HEK293T (cell line): ENCODE data around the gene TMEM35B.
"Not testable (repeated sequence)": the region's sequence is repeated elsewhere in the genome, so short reads cannot be mapped to it uniquely, and the experiment has no call there.

Experiments used
- CTCF ChIA-PET: fragments of 350-600 bp; formaldehyde crosslinking; extraction: SDS; loops from one replicate; lab custom pipeline; 2021; ENCODE audit warnings: antibody characterized with exemption, inconsistent platforms; lab: Yijun Ruan, JAX
- POLR2A ChIA-PET: fragments of 350-600 bp; formaldehyde crosslinking; extraction: SDS; loops from one replicate; lab custom pipeline; 2020; ENCODE audit warnings: antibody characterized with exemption, inconsistent platforms; lab: Yijun Ruan, JAX
- DNase-seq: peaks from one replicate; pipeline ENCODE4 v3.0.0; 2012; ENCODE audit warnings: mixed read lengths; ENCODE audit errors: extremely low spot score
- ARNT ChIP-seq: fragments of 450-650 bp; IDR thresholded peaks from 2 replicates; pipeline ENCODE4 v1.6.1; 2017; ENCODE audit warnings: mild to moderate bottlenecking
- BHLHE40 ChIP-seq: fragments of 450-650 bp; IDR thresholded peaks from 2 replicates; pipeline ENCODE4 v1.6.1; 2016; ENCODE audit warnings: mild to moderate bottlenecking, moderate library complexity, borderline replicate concordance
- CTBP1 ChIP-seq: fragments of 450-650 bp; IDR thresholded peaks from 2 replicates; pipeline ENCODE4 v1.6.1; 2016; ENCODE audit warnings: borderline replicate concordance
- ELF4 ChIP-seq: fragments of 450-650 bp; IDR thresholded peaks from 2 replicates; pipeline ENCODE4 v1.6.1; 2017; ENCODE audit warnings: antibody characterized with exemption
- FOXA1 ChIP-seq: fragments of 450-650 bp; IDR thresholded peaks from 2 replicates; pipeline ENCODE4 v1.6.1; 2016; ENCODE audit warnings: mild to moderate bottlenecking
- FOXK2 ChIP-seq: fragments of 450-650 bp; IDR thresholded peaks from 2 replicates; pipeline ENCODE4 v1.6.1; 2016; ENCODE audit warnings: mild to moderate bottlenecking
- FOXM1 ChIP-seq: fragments of 450-650 bp; IDR thresholded peaks from 2 replicates; pipeline ENCODE4 v1.6.1; 2017; ENCODE audit warnings: mild to moderate bottlenecking, borderline replicate concordance
- HDGF ChIP-seq: fragments of 450-650 bp; IDR thresholded peaks from 2 replicates; pipeline ENCODE4 v1.6.1; 2017; ENCODE audit warnings: antibody characterized with exemption, borderline replicate concordance
- L3MBTL2 ChIP-seq: fragments of 450-650 bp; conservative IDR thresholded peaks from 2 replicates; pipeline ENCODE4 v1.6.1; 2016; ENCODE audit warnings: mild to moderate bottlenecking
- LEF1 ChIP-seq: fragments of 450-650 bp; IDR thresholded peaks from 2 replicates; pipeline ENCODE4 v1.6.1; 2017; ENCODE audit warnings: mild to moderate bottlenecking, borderline replicate concordance
- NFRKB ChIP-seq: fragments of 450-650 bp; IDR thresholded peaks from 2 replicates; pipeline ENCODE4 v1.6.1; 2016; ENCODE audit warnings: mild to moderate bottlenecking, moderate library complexity
- PKNOX1 ChIP-seq: fragments of 450-650 bp; IDR thresholded peaks from 2 replicates; pipeline ENCODE4 v1.6.1; 2016
- SP1 ChIP-seq: fragments of 450-650 bp; IDR thresholded peaks from 2 replicates; pipeline ENCODE4 v1.6.1; 2017
- SUZ12 ChIP-seq: fragments of 450-650 bp; IDR thresholded peaks from 2 replicates; pipeline ENCODE4 v1.6.1; 2016; ENCODE audit warnings: mild to moderate bottlenecking
- TARDBP ChIP-seq: fragments of 450-650 bp; IDR thresholded peaks from 2 replicates; pipeline ENCODE4 v1.6.1; 2016
- ZNF384 ChIP-seq: fragments of 450-650 bp; IDR thresholded peaks from 2 replicates; pipeline ENCODE4 v1.6.1; 2016

TMEM35B gene

GRCh38 chr1:34994878-34995277 is 9.7 kb upstream of the TMEM35B start:
- POLR2A ChIA-PET, result no interaction called here
- no peak for TF ChIP-seq LEF1
- no peak for TF ChIP-seq ARNT
- no peak for TF ChIP-seq FOXM1
- TF ChIP-seq ZNF384, result no peak
- TF ChIP-seq NFRKB, result no peak
- TF ChIP-seq FOXK2, result no peak
- no peak for TF ChIP-seq SUZ12
- no peak for TF ChIP-seq ELF4
- no peak for TF ChIP-seq SP1
- no peak for TF ChIP-seq BHLHE40
- no peak for TF ChIP-seq HDGF
- TF ChIP-seq TARDBP, result no peak
- TF ChIP-seq CTBP1, result no peak
- no peak for TF ChIP-seq L3MBTL2
- no peak for TF ChIP-seq FOXA1
- DNase-seq, result no peak
- CTCF ChIA-PET, result no interaction called here

GRCh38 chr1:34988581-34988980 is 3.4 kb upstream of the TMEM35B start:
- CTCF ChIA-PET, result no interaction called here
- DNase-seq, result no peak
- POLR2A ChIA-PET, result no interaction called here
- no peak for TF ChIP-seq ZNF384
- no peak for TF ChIP-seq TARDBP
- no peak for TF ChIP-seq FOXA1
- TF ChIP-seq ELF4, result no peak
- TF ChIP-seq L3MBTL2, result no peak
- no peak for TF ChIP-seq BHLHE40
- no peak for TF ChIP-seq HDGF
- TF ChIP-seq LEF1, result no peak
- TF ChIP-seq ARNT, result no peak
- TF ChIP-seq SP1, result no peak
- no peak for TF ChIP-seq PKNOX1
- no peak for TF ChIP-seq CTBP1

- ChIA-PET POLR2A (no interaction called here), CTCF (no interaction called here)
- no peak for TF ChIP-seq SUZ12
- TF ChIP-seq LEF1, result no peak
- TF ChIP-seq L3MBTL2, result no peak
- TF ChIP-seq ELF4, result no peak
- no peak for TF ChIP-seq ZNF384
- TF ChIP-seq SP1, result no peak
- TF ChIP-seq CTBP1, result no peak
- no peak for TF ChIP-seq FOXA1
- no peak for TF ChIP-seq FOXK2
- TF ChIP-seq HDGF, result no peak
- no peak for TF ChIP-seq NFRKB
- no peak for TF ChIP-seq TARDBP
- no peak for TF ChIP-seq FOXM1
- no peak for TF ChIP-seq BHLHE40
- TF ChIP-seq ARNT, result no peak
- no peak for TF ChIP-seq PKNOX1
- no peak for DNase-seq
Observed at GRCh38 chr1:34988147-34988546, 3.0 kb upstream of the TMEM35B start.

GRCh38 chr1:34987018-34987417 is 1.9 kb upstream of the TMEM35B start:
- CTCF ChIA-PET, result no interaction called here
- POLR2A ChIA-PET, result interaction anchor here (1.0 to 3.8 kb wide), 2 partner anchors 93 to 127 kb away, joined by 3 to 17 read pairs; partner anchors contain the start of genes SMIM12 and ZMYM1
- TF ChIP-seq LEF1 (no peak), L3MBTL2 (no peak), BHLHE40 (no peak), SP1 (no peak), ELF4 (no peak), FOXM1 (no peak)
- DNase-seq, result no peak

- POLR2A ChIA-PET, result interaction anchor here (0.9 to 3.8 kb wide), 11 partner anchors 8 to 129 kb away, joined by 3 to 21 read pairs (median 7); partner anchors contain the start of genes SMIM12, ZMYM1 and ZMYM6
- DNase-seq, result not testable (repeated sequence)
- CTCF ChIA-PET, result interaction anchor here (0.6 to 1.0 kb wide), 2 partner anchors 16 to 46 kb away, joined by 3 to 5 read pairs; no protein-coding TSS in a partner anchor
Observed at GRCh38 chr1:34985609-34985904, 410 bp upstream of the TMEM35B start.

- DNase-seq, result no peak
- TF ChIP-seq SUZ12 (no peak), CTBP1 (no peak), NFRKB (no peak), HDGF (no peak), L3MBTL2 (no peak), BHLHE40 (no peak), TARDBP (no peak), SP1 (no peak), ARNT (no peak), ZNF384 (no peak)
- CTCF ChIA-PET, result interaction anchor here (1.0 to 1.5 kb wide), 2 partner anchors 9 to 131 kb away, joined by 3 to 4 read pairs; no protein-coding TSS in a partner anchor
- POLR2A ChIA-PET, result interaction anchor here (1.0 to 3.8 kb wide), 11 partner anchors 9 to 125 kb away, joined by 3 to 21 read pairs (median 8); partner anchors contain the start of genes DLGAP3, SMIM12 and ZMYM1
Observed at GRCh38 chr1:34984435-34984792, 733 bp downstream of the TMEM35B start.

- CTCF ChIA-PET, result interaction anchor here (1.5 kb wide), 1 partner anchor 131 kb away, joined by 4 read pairs; no protein-coding TSS in a partner anchor
- TF ChIP-seq ZNF384 (no peak), PKNOX1 (no peak), CTBP1 (no peak), TARDBP (no peak), L3MBTL2 (no peak), ELF4 (no peak), HDGF (no peak), ARNT (no peak), LEF1 (no peak), BHLHE40 (no peak), NFRKB (no peak), FOXA1 (no peak)
- DNase-seq, result no peak
- POLR2A ChIA-PET, result interaction anchor here (1.0 to 3.8 kb wide), 7 partner anchors 9 to 124 kb away, joined by 3 to 21 read pairs (median 10); partner anchors contain the start of genes DLGAP3, SMIM12 and ZMYM1
Observed at GRCh38 chr1:34983700-34984355, 1.3 kb downstream of the TMEM35B start.
